Mesenchymal stem cell (in vitro differentiated cells and primary cell): ENCODE results near the gene FAM110A.

Experiments used
- DNase-seq: peaks from one replicate; pipeline ENCODE4 v3.0.0-alpha.2; 2013
- H2AFZ ChIP-seq: one replicate; pipeline ENCODE4 v1.6.1; 2013; ENCODE audit warnings: low read depth, mild to moderate bottlenecking, control low read depth, inconsistent platforms, low read length, moderate library complexity
- H2AK5ac ChIP-seq: 2 replicates; pipeline ENCODE4 v1.6.1; 2013; ENCODE audit warnings: low read length, moderate library complexity, mild to moderate bottlenecking, inconsistent platforms; ENCODE audit not compliant: severe bottlenecking
- H2BK120ac ChIP-seq: one replicate; pipeline ENCODE4 v1.6.1; 2013; ENCODE audit warnings: low read depth, mild to moderate bottlenecking, inconsistent platforms, low read length, moderate library complexity
- H2BK12ac ChIP-seq, 2 experiments: one replicate each; pipeline ENCODE4 v1.6.1; 2013; ENCODE audit warnings: inconsistent platforms in 2 of 2, low read length in 2 of 2, mild to moderate bottlenecking in 2 of 2, moderate library complexity in 2 of 2, control low read depth in 1 of 2
- H2BK15ac ChIP-seq: one replicate; pipeline ENCODE4 v1.6.1; 2013; ENCODE audit warnings: mild to moderate bottlenecking, low read depth, inconsistent platforms; ENCODE audit not compliant: poor library complexity, severe bottlenecking
- H2BK5ac ChIP-seq: 2 replicates; pipeline ENCODE4 v1.6.1; 2013; ENCODE audit warnings: low read depth, mild to moderate bottlenecking, low read length, control low read depth, inconsistent platforms; ENCODE audit not compliant: poor library complexity, severe bottlenecking
- H3K14ac ChIP-seq, 2 experiments: one replicate each; pipeline ENCODE4 v1.6.1; 2013; ENCODE audit warnings: inconsistent platforms in 2 of 2, low read length in 2 of 2, control low read depth in 1 of 2, mild to moderate bottlenecking in 1 of 2, moderate library complexity in 1 of 2
- H3K18ac ChIP-seq, 2 experiments: one replicate each; pipeline ENCODE4 v1.6.1; 2013; ENCODE audit warnings: inconsistent platforms in 2 of 2, low read length in 2 of 2, control low read depth in 1 of 2, low read depth in 1 of 2, mild to moderate bottlenecking in 1 of 2
- H3K23ac ChIP-seq, 2 experiments: one replicate each; pipeline ENCODE4 v1.6.1; 2013; ENCODE audit warnings: inconsistent platforms in 2 of 2, low read length in 2 of 2, mild to moderate bottlenecking in 2 of 2, moderate library complexity in 2 of 2, control low read depth in 1 of 2
- H3K27ac ChIP-seq: 2 replicates; pipeline ENCODE4 v1.5.1; 2013; ENCODE audit warnings: mild to moderate bottlenecking, moderate library complexity, low read length, control low read depth, inconsistent platforms; ENCODE audit not compliant: poor library complexity, severe bottlenecking
- H3K27me3 ChIP-seq, 2 experiments: 2 replicates each; pipeline versions ENCODE4 v1.6.1 to v1.7.0; 2013; ENCODE audit warnings: low read length in 2 of 2, mild to moderate bottlenecking in 2 of 2, moderate library complexity in 2 of 2, control low read depth in 1 of 2, inconsistent platforms in 1 of 2; ENCODE audit not compliant: control insufficient read depth in 1 of 2, insufficient read depth in 1 of 2
- H3K36me3 ChIP-seq, 2 experiments: 2 replicates each; pipeline versions ENCODE4 v1.6.1 to v1.7.0; 2013; ENCODE audit warnings: low read length in 2 of 2, control low read depth in 1 of 2, inconsistent platforms in 1 of 2, low read depth in 1 of 2, mild to moderate bottlenecking in 1 of 2; ENCODE audit not compliant: insufficient read depth in 2 of 2, control insufficient read depth in 1 of 2
- H3K4ac ChIP-seq, 2 experiments: one replicate each; pipeline ENCODE4 v1.6.1; 2013; ENCODE audit warnings: inconsistent platforms in 2 of 2, low read length in 2 of 2, mild to moderate bottlenecking in 2 of 2, moderate library complexity in 2 of 2, control low read depth in 1 of 2, low read depth in 1 of 2
- H3K4me1 ChIP-seq: 2 replicates; pipeline ENCODE4 v1.6.1; 2013; ENCODE audit warnings: low read depth, low read length, control low read depth; ENCODE audit not compliant: control insufficient read depth, insufficient read depth
- H3K4me2 ChIP-seq: 2 replicates; pipeline ENCODE4 v1.6.1; 2013; ENCODE audit warnings: low read length, mild to moderate bottlenecking, inconsistent platforms; ENCODE audit not compliant: poor library complexity, severe bottlenecking
- H3K4me3 ChIP-seq, 2 experiments: 2 replicates each; pipeline versions ENCODE4 v1.5.1 to v1.7.0; 2013; ENCODE audit warnings: low read length in 2 of 2, mild to moderate bottlenecking in 2 of 2, control low read depth in 1 of 2, low read depth in 1 of 2; ENCODE audit not compliant: insufficient read depth in 1 of 2
- H3K79me1 ChIP-seq: replicated peaks from 2 replicates; pipeline ENCODE4 v1.6.1; 2013; ENCODE audit warnings: mild to moderate bottlenecking, control low read depth, low read length, inconsistent platforms; ENCODE audit not compliant: poor library complexity, severe bottlenecking
- H3K9ac ChIP-seq: 2 replicates; pipeline ENCODE4 v1.7.0; 2013; ENCODE audit warnings: mild to moderate bottlenecking, low read length, moderate library complexity
- H3K9me3 ChIP-seq: 2 replicates; pipeline ENCODE4 v1.7.0; 2013; ENCODE audit warnings: mild to moderate bottlenecking, low read length; ENCODE audit not compliant: control insufficient read depth
- H4K8ac ChIP-seq: one replicate; pipeline ENCODE4 v1.6.1; 2013; ENCODE audit warnings: inconsistent platforms, mild to moderate bottlenecking, low read length, moderate library complexity
- H4K91ac ChIP-seq: one replicate; pipeline ENCODE4 v1.6.1; 2013; ENCODE audit warnings: mild to moderate bottlenecking, low read length, inconsistent platforms
- WGBS: methylation state at CpG from one replicate; pipeline ENCODE4 v1.1.7; 2013; ENCODE audit warnings: mixed read lengths; 5-methylcytosine and 5-hydroxymethylcytosine counted together

The FAM110A gene

DNA sequence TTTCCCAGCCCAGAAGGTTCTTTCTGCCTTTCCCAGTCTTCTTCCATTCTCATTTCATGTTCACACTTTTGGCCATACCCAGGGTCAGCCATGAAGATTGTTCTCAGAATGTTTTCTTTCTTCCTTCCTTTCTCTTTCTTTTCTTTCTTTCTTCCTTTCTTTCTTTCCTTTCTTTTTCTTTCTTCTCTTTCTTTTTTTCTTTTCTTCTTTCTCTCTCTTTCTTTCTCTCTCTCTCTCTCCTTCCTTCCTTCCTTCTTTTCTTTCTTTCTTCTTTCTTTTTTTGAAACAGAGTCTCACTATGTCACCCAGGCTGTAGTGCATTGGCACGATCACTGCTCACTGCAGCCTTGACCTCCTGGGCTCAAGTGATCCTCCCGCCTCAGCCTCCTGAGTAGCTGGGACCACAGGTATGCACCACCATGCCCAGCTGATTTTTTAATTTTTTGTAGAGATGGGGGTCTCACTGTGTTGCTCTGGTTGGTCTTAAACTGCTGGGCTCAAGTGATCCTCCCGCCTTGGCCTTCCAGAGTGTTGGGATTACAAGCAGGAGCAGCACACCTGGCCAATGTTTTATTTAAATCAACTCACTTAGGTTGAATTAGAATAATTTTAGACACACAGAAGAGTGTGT lies 13.1 kb upstream of the FAM110A start:
- H3K27ac ChIP-seq, result no peak overlapping the region
- no peak overlapping the region for H3K4me3 ChIP-seq
- H3K14ac ChIP-seq, result no peak overlapping the region
- H3K4me1 ChIP-seq, result no peaks in the 10 kb centered on the region
- peaks cover 0 to 5% of the 10 kb centered on the region in 2 experiments for H3K27me3 ChIP-seq
- H3K79me1 ChIP-seq, result no peaks in the 10 kb centered on the region
- no peaks in the 10 kb centered on the region for H3K36me3 ChIP-seq
- H3K18ac ChIP-seq, result no peak overlapping the region
- H2AK5ac ChIP-seq, result no peak overlapping the region
- H2BK5ac ChIP-seq, result no peak overlapping the region
- 84% methylated on average over 3 of the region's 3 CpGs for WGBS
- no peak overlapping the region for H3K4me2 ChIP-seq
- H3K4ac ChIP-seq, result no peak overlapping the region
- no peak overlapping the region for H2AFZ ChIP-seq
- no peak overlapping the region for H3K23ac ChIP-seq
- H4K91ac ChIP-seq, result no peak overlapping the region
- DNase-seq, result no peak
- no peak overlapping the region for H2BK120ac ChIP-seq
- no peak overlapping the region for H3K9ac ChIP-seq
- no peak overlapping the region for H4K8ac ChIP-seq
- H2BK12ac ChIP-seq, result no peak overlapping the region
- no peak overlapping the region for H2BK15ac ChIP-seq
- H3K9me3 ChIP-seq, result peaks cover 4% of the 10 kb centered on the region

DNA sequence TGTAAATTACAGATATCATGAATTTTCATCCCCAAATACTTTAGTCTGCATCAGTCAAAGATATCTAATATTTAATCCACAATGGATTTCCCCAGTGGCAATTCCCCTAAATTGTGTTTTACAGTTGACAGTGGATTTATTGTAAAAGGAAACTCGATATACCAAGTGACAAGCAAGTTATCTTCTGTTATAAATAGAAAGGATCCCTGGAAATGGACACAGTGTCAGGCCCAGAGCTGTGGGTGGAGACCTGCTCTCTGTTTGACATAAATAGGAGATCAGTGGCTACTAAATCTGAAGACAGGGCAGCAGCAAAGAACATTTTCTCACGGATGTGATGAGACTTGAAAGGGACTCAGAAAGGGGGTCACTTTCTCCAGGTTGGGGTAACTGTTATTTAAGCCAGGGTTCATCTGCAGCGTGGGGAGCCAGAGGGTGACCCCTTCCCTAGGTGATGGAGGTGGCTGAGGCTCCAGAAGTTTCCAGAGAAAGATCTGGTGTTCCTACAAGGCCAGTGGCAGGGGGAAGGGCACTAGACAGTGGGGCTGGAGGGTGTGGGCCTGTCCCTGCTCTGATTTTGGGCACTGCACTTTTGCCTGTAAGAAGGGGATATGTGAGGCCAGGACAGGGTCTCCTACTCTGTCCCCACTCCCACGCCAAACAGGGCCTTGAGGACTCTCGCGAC lies 12.3 kb upstream of the FAM110A start:
- Histone ChIP-seq H3K14ac (no peak overlapping the region), H4K91ac (no peak overlapping the region), H2AFZ (no peak overlapping the region), H3K36me3 (no peaks in the 10 kb centered on the region), H3K27ac (no peak overlapping the region), H3K18ac (no peak overlapping the region), H3K4me2 (no peak overlapping the region), H3K4me3 (no peak overlapping the region), H3K23ac (no peak overlapping the region), H2BK5ac (no peak overlapping the region), H3K4me1 (no peaks in the 10 kb centered on the region), H3K9ac (no peak overlapping the region), H4K8ac (no peak overlapping the region), H2BK12ac (no peak overlapping the region), H3K9me3 (peaks cover 4% of the 10 kb centered on the region), H3K79me1 (no peaks in the 10 kb centered on the region), H2BK15ac (no peak overlapping the region), H3K4ac (no peak overlapping the region), H2BK120ac (no peak overlapping the region), H2AK5ac (no peak overlapping the region), H3K27me3 (no peaks in the 10 kb centered on the region)
- 76% methylated on average over 6 of the region's 6 CpGs for whole genome bisulfite sequencing
- no peak for DNase-seq

DNA sequence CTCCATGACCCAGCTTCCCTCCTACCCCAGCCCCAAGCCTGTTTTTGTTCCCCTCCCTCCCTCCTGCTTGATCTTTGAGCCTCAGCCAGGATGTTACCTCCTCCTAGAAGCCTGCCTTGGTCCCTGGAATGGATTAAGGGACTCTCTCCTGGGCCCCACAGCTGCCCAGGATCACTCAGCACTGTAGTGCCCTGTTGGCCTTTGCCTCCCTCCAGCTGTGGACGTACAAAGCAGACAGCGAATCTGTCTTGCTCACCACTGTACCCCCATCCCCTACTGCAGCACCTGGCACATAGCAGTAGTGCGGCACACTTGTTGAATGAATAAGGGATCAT lies 11.8 kb upstream of the FAM110A start:
- H3K9me3 ChIP-seq, result peaks cover 4% of the 10 kb centered on the region
- no peak overlapping the region for H3K4me3 ChIP-seq
- no peak overlapping the region for H3K23ac ChIP-seq
- no peak overlapping the region for H3K4ac ChIP-seq
- 76% methylated on average over 3 of the region's 3 CpGs for WGBS
- no peak for DNase-seq
- H3K18ac ChIP-seq, result no peak overlapping the region
- H2BK15ac ChIP-seq, result no peak overlapping the region
- H3K4me1 ChIP-seq, result no peaks in the 10 kb centered on the region
- H3K79me1 ChIP-seq, result no peaks in the 10 kb centered on the region
- H4K91ac ChIP-seq, result no peak overlapping the region
- no peak overlapping the region for H2BK120ac ChIP-seq
- no peak overlapping the region for H3K27ac ChIP-seq
- no peak overlapping the region for H3K14ac ChIP-seq
- H2BK12ac ChIP-seq, result no peak overlapping the region
- H3K36me3 ChIP-seq, result no peaks in the 10 kb centered on the region
- no peak overlapping the region for H2AK5ac ChIP-seq
- H4K8ac ChIP-seq, result no peak overlapping the region
- no peak overlapping the region for H2AFZ ChIP-seq
- H3K27me3 ChIP-seq, result no peaks in the 10 kb centered on the region
- H2BK5ac ChIP-seq, result no peak overlapping the region
- no peak overlapping the region for H3K9ac ChIP-seq
- no peak overlapping the region for H3K4me2 ChIP-seq

DNA sequence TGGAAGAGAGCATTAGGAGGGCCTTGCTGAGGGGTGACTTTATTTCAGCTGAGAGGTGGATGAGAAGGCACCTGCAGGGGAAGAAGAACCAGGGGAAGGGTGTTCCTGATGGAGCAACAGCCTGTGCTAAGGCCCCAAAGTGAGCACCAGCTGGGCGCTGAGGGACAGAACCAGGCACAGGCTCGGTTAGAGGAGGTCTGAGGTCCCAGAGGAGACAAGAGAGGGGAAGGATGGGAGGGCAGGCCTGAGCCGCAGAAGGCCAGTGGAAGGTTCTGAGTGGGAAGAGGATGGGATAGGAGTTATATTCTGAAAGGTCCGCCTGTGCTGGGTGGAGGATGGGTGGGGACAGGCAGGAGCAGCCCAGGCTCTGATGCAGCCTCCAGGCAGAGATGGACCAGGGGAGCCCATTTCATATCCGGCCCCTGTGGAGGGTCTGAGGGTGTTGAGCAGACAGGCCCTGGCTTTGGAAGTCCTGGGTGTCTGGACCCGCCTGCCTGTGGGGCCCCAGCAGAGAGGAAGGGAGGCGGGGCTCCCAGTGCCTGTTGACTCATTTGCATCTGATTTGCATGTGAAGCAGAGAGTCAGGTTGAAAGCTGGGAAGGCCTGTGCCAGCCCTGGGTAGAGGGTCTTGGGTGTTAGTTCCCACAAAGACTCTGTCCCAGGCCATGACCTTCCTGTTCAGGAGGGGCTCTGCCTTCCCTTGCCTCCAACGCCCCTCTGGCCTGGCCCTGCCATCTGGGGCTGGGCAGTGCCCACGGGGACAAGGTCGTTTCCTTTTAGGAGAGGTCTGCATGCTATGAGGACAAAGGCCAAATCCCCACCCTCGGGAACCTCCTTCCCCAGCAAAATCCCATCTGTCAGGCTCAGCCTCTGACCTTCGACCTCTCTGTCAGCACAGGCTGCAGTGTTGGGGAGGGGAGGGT lies 10.6 kb upstream of the FAM110A start:
- H3K9me3 ChIP-seq, result peaks cover 4% of the 10 kb centered on the region
- H3K9ac ChIP-seq, result no peak overlapping the region
- H2BK120ac ChIP-seq, result no peak overlapping the region
- H2BK5ac ChIP-seq, result no peak overlapping the region
- no peaks in the 10 kb centered on the region for H3K27me3 ChIP-seq
- no peaks in the 10 kb centered on the region for H3K4me1 ChIP-seq
- H2AK5ac ChIP-seq, result no peak overlapping the region
- H3K27ac ChIP-seq, result no peak overlapping the region
- H3K14ac ChIP-seq, result no peak overlapping the region
- no peak overlapping the region for H3K18ac ChIP-seq
- no peak overlapping the region for H3K4ac ChIP-seq
- H4K91ac ChIP-seq, result no peak overlapping the region
- H2BK12ac ChIP-seq, result no peak overlapping the region
- no peak overlapping the region for H4K8ac ChIP-seq
- no peak overlapping the region for H2AFZ ChIP-seq
- no peak for DNase-seq
- H3K4me2 ChIP-seq, result no peak overlapping the region
- 83% methylated on average over 12 of the region's 12 CpGs for WGBS
- H2BK15ac ChIP-seq, result no peak overlapping the region
- no peak overlapping the region for H3K4me3 ChIP-seq
- H3K79me1 ChIP-seq, result no peaks in the 10 kb centered on the region
- no peak overlapping the region for H3K23ac ChIP-seq
- H3K36me3 ChIP-seq, result no peaks in the 10 kb centered on the region
